CD4-positive, alpha-beta T cell treated with Interleukin-10 for 1 hour (primary cell): ENCODE data around the gene USPL1.

Experiments used
- DNase-seq: peaks from one replicate; pipeline ENCODE4 v3.0.0-alpha.2; 2020

Gene USPL1

DNA sequence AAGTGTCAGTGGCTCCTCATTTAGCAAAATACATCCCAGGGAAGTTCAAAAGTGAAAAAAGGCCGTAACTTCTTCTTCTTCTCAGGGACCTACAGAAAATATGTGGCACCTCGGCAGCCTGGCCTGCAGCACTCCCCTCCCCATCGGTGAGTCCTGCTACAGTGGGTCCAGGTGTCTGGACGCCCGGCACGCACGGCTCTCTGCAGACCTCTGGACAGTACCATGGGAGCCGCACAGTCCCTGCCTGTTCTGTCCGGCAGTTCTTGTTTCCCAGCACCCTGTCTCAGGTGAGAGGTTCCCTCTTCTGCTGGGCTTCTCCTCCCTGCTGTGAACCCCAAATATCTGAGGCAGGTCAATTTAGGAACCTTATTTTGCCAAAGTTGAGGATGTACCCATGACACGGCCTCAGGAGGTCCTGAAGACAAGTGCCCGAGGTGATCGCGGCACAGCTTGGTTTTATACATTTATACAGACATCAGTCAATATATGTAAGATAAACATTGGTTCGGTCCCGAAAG, 80.8 kb downstream of the USPL1 start:
- DNase-seq = no peak

DNA sequence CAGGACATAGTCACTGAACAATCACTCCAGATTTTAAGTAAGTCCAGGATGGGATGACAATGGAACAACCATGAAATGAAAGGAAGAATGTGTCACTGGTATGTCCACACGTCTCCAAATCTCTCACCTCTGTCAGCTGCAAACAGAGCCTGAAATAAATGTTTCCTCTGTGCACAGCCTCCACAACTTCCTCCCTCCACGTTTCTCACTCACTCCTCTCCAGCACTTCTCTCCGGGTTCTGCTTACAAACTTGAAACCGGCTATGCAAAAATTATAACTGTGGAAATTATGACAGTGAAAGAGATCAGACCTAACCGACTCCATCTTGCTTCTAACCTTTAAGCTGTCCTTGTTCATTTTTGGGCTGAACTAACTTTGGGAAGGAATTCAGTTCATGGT, 82.6 kb downstream of the USPL1 start:
- DNase-seq = no peak

DNA sequence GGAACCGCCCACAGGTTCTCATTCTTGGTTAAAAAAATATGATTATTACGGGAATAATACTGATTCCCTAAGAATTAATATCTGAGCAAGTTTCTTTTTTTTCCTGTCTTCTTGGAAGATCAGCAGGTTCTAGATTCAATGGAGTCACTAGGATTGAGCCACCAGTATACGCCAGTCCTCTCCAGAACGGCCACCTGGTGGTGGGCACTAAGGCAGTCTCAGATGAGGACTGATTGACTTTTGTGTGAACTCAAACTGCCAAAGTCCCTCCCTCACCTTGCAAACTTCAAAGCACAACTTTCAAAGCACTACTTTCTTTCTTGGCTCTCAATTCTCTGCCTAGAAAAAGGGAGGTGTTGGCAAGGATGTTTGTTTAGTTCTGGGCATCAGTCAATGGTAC, 84.3 kb downstream of the USPL1 start:
- DNase-seq = no peak

DNA sequence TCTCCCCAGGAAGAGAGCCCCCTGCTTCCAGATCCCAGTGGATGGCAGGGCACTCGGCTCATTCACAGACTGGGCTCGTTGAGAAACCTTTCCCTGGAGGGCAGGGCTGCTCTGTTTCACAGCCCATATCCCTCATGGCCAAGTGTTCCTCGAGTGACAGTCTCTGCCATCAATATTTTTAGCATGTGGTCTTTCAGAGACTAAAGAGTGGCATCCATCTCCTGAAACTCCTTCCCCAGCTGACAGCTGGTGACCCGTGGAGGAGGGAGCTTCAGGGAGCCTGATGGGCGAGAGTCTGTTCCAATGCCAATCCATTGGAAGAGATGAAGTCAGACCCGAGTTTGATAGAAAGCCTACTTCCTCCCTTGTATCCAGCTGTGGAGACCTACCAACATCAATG, 86.9 kb downstream of the USPL1 start:
- no peak for DNase-seq

DNA sequence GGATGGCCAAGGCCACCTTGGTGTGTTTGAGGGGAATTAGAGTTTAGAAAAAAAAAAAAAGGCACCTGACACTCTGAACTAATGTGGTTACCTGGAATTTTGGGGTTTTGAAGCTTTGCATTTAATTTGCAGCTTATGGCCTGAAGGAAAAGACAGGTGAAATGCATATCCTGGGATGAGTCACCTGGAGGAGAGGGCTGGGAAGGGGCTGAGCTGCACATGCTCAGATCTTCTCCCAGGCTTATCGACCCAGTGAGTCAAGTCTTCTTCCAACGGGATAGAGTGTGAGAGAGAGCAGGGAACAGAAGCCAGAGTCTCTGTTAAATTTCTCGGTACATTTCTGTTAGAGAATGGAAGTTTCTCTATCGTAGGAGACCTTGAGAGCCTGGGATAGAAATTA, 88.0 kb downstream of the USPL1 start:
- no peak for DNase-seq

DNA sequence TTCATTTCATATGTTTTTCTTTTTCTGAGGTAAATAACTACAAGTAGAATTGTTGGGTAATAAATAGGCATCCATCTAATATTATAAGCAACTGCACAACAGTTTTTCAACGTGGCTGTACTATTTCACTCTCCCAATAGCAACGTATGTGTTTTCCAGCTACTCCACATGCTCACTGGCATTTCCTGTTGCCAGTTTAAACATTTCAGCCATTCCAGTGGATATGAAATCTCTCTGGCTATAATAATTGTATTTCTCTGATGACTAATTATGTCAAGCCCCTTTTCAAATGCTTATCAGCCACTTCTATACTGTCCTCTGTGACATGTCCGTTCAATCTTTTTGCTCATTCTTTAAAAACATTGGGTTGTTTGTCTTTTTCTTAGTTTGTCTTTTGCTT, 90.8 kb downstream of the USPL1 start:
- no peak for DNase-seq
